Fibroblast of skin of left quadriceps (primary cell): ENCODE measurements around the gene COL2A1.
"Not testable (repeated sequence)": the region's sequence is repeated elsewhere in the genome, so short reads cannot be mapped to it uniquely, and the experiment has no call there.

Experiments used
- DNase-seq, 2 experiments: peaks; one replicate each; pipeline ENCODE4 v3.0.0-alpha.2; 2013; ENCODE audit warnings: low read depth in 2 of 2

The COL2A1 gene

GRCh38 chr12:47975816-47976215 is 28.5 kb downstream of the COL2A1 start:
- no peak for DNase-seq

GRCh38 chr12:47975036-47975620 is 29.1 kb downstream of the COL2A1 start:
- no peak for DNase-seq

GRCh38 chr12:47973870-47974269 is 30.4 kb downstream of the COL2A1 start:
- DNase-seq, result no peak

GRCh38 chr12:47972895-47973294 is 31.4 kb downstream of the COL2A1 start:
- DNase-seq, result no peak

- no peak for DNase-seq
These were observed 33.4 kb downstream of the COL2A1 start for GRCh38 chr12:47970843-47971242.

- no peak for DNase-seq
These were observed 34.4 kb downstream of the COL2A1 start for GRCh38 chr12:47969845-47970244.

- peak; percentile 44 to 46 for DNase-seq
These were observed 36.6 kb downstream of the COL2A1 start for GRCh38 chr12:47967461-47968321.

- no peak for DNase-seq
These were observed 38.7 kb downstream of the COL2A1 start for GRCh38 chr12:47965581-47965980.

GRCh38 chr12:47964106-47964728 is 40.1 kb downstream of the COL2A1 start:
- DNase-seq, result no peak

- DNase-seq, result peak; percentile 74 to 75
These were observed 40.8 kb downstream of the COL2A1 start, which contains the start of gene TMEM106C for GRCh38 chr12:47963340-47964040. TMEM106C (plus strand) TSS chr12:47963596; CDS start chr12:47964237, 641 bp downstream.

- no peak for DNase-seq
These were observed 42.1 kb downstream of the COL2A1 start for GRCh38 chr12:47962198-47962597.

GRCh38 chr12:47957671-47958070 is 46.6 kb downstream of the COL2A1 start:
- not testable (repeated sequence) for DNase-seq

- DNase-seq, result no peak
These were observed 49.2 kb downstream of the COL2A1 start for GRCh38 chr12:47955059-47955458.

- DNase-seq, result no peak
These were observed 49.7 kb downstream of the COL2A1 start for GRCh38 chr12:47954467-47955045.

- DNase-seq, result no peak
These were observed 50.2 kb downstream of the COL2A1 start for GRCh38 chr12:47954058-47954457.

- DNase-seq, result no peak
These were observed 53.3 kb downstream of the COL2A1 start for GRCh38 chr12:47950856-47951468.

GRCh38 chr12:47949441-47950341 is 54.6 kb downstream of the COL2A1 start:
- DNase-seq, result peak; percentile 52 to 55

- no peak for DNase-seq
These were observed 56.9 kb downstream of the COL2A1 start for GRCh38 chr12:47947341-47947740.

- DNase-seq, result no peak
These were observed 57.6 kb downstream of the COL2A1 start for GRCh38 chr12:47946413-47947323.
